NK-92 (cell line): ENCODE measurements around the gene CACNA1S.

Experiments used
- DNase-seq: peaks from one replicate; lab custom pipeline; 2025; ENCODE audit not compliant: unreplicated experiment; lab: John Stamatoyannopoulos, UW

Gene CACNA1S

GRCh38 chr1:201015551-201016091 is 96.6 kb downstream of the CACNA1S start:
- DNase-seq: no peak

GRCh38 chr1:201014816-201015200 is 97.4 kb downstream of the CACNA1S start:
- DNase-seq: no peak

GRCh38 chr1:201013991-201014815 is 98.0 kb downstream of the CACNA1S start:
- no peak for DNase-seq

GRCh38 chr1:201013031-201013485 is 99.2 kb downstream of the CACNA1S start:
- no peak for DNase-seq

- DNase-seq: no peak
Observed at GRCh38 chr1:201011616-201012015, 100.6 kb downstream of the CACNA1S start.

- no peak for DNase-seq
Observed at GRCh38 chr1:201009962-201010645, 102.1 kb downstream of the CACNA1S start.

- DNase-seq: no peak
Observed at GRCh38 chr1:201008666-201009360, 103.4 kb downstream of the CACNA1S start.

- no peak for DNase-seq
Observed at GRCh38 chr1:201007481-201007880, 104.7 kb downstream of the CACNA1S start.

GRCh38 chr1:201006450-201006849 is 105.8 kb downstream of the CACNA1S start:
- DNase-seq: no peak

- DNase-seq: no peak
Observed at GRCh38 chr1:201004732-201005131, 107.5 kb downstream of the CACNA1S start.

GRCh38 chr1:201004154-201004553 is 108.1 kb downstream of the CACNA1S start:
- DNase-seq: no peak

GRCh38 chr1:201002510-201002909 is 109.7 kb downstream of the CACNA1S start:
- DNase-seq: no peak

GRCh38 chr1:201001962-201002361 is 110.3 kb downstream of the CACNA1S start:
- DNase-seq: no peak

GRCh38 chr1:201000391-201000790 is 111.8 kb downstream of the CACNA1S start:
- DNase-seq: no peak

GRCh38 chr1:200999667-201000066 is 112.6 kb downstream of the CACNA1S start:
- DNase-seq: no peak

- no peak for DNase-seq
Observed at GRCh38 chr1:200998323-200998722, 113.9 kb downstream of the CACNA1S start.

GRCh38 chr1:200992382-200993048 is 119.7 kb downstream of the CACNA1S start:
- no peak for DNase-seq

- DNase-seq: no peak
Observed at GRCh38 chr1:200991097-200991614, 121.1 kb downstream of the CACNA1S start.

GRCh38 chr1:200990114-200990513 is 122.1 kb downstream of the CACNA1S start:
- DNase-seq: no peak
